WTC11 (cell line): ENCODE data around the gene ESRRG. TPM values are rescaled to one million over a fixed set of nuclear protein-coding genes. Genes with fewer than 3 reads are reported as not detected.
A peak's percentile ranks its signal among the peaks of the same experiment; 100 is the strongest.

Experiments used
- ATAC-seq: fragments of 200-7000 bp; cut with Tn5 transposase; 2 replicates; pipeline ENCODE4 v1.10.0; 2021; ENCODE audit warnings: mild to moderate bottlenecking, moderate library complexity
- CTCF ChIA-PET: fragments of 300-600 bp; sonication (Branson Sonifier 250); formaldehyde crosslinking; loops from one replicate; lab custom pipeline; 2021; ENCODE audit warnings: antibody characterized with exemption; lab: Charles Lee
- POLR2A ChIA-PET: fragments of 350-600 bp; sonication (Branson Sonifier 250); formaldehyde crosslinking; loops from one replicate; lab custom pipeline; 2021; ENCODE audit warnings: antibody characterized with exemption; lab: Charles Lee
- DNase-seq: peaks from one replicate; pipeline ENCODE4 v3.0.0; 2021; ENCODE audit warnings: low spot score
- H3K27ac Mint-ChIP-seq: 2 replicates; pipeline ENCODE4 v1.8.0; 2021; ENCODE audit warnings: mixed read lengths
- H3K27me3 Mint-ChIP-seq: 2 replicates; pipeline ENCODE4 v1.8.0; 2021; ENCODE audit warnings: low read depth, mild to moderate bottlenecking, moderate library complexity, mixed read lengths
- H3K36me3 Mint-ChIP-seq: 2 replicates; pipeline ENCODE4 v1.8.0; 2021; ENCODE audit warnings: mixed read lengths
- H3K4me1 Mint-ChIP-seq: 2 replicates; pipeline ENCODE4 v1.8.0; 2022; ENCODE audit warnings: mixed read lengths
- H3K4me3 Mint-ChIP-seq: 2 replicates; pipeline ENCODE4 v1.8.0; 2021; ENCODE audit warnings: mild to moderate bottlenecking, moderate library complexity, mixed read lengths
- H3K9me3 Mint-ChIP-seq: 2 replicates; pipeline ENCODE4 v1.8.0; 2021; ENCODE audit warnings: mixed read lengths
- ATF1 ChIP-seq: sonication (generic); formaldehyde crosslinking; IDR thresholded peaks from 2 replicates; pipeline ENCODE4 v1.8.1; 2023; ENCODE audit warnings: mild to moderate bottlenecking, moderate library complexity, missing genetic modification reagents
- E2F5 ChIP-seq: sonication (generic); formaldehyde crosslinking; IDR thresholded peaks from 2 replicates; pipeline ENCODE4 v1.8.1; 2022; ENCODE audit warnings: mild to moderate bottlenecking, moderate library complexity, missing genetic modification reagents
- ETV6 ChIP-seq: sonication (generic); formaldehyde crosslinking; IDR thresholded peaks from 2 replicates; pipeline ENCODE4 v1.8.1; 2022; ENCODE audit warnings: mild to moderate bottlenecking, missing genetic modification reagents
- IRF2 ChIP-seq: sonication (generic); formaldehyde crosslinking; IDR thresholded peaks from 2 replicates; pipeline ENCODE4 v1.8.0; 2022; ENCODE audit warnings: low read depth, missing genetic modification reagents, borderline replicate concordance
- MXD4 ChIP-seq: fragments of 250-450 bp; sonication (Bioruptor Pico); IDR thresholded peaks from 2 replicates; pipeline ENCODE4 v1.8.0; 2021; ENCODE audit warnings: mild to moderate bottlenecking, moderate library complexity, borderline replicate concordance
- NFE2L1 ChIP-seq: sonication (generic); formaldehyde crosslinking; IDR thresholded peaks from 2 replicates; pipeline ENCODE4 v1.8.1; 2023; ENCODE audit warnings: missing genetic modification reagents
- NR2C2 ChIP-seq: sonication (generic); formaldehyde crosslinking; IDR thresholded peaks from 2 replicates; pipeline ENCODE4 v1.8.0; 2022; ENCODE audit warnings: mild to moderate bottlenecking, missing genetic modification reagents
- RORB ChIP-seq: fragments of 250-450 bp; sonication (Bioruptor Pico); IDR thresholded peaks from 2 replicates; pipeline ENCODE4 v1.9.0; 2021; ENCODE audit warnings: mild to moderate bottlenecking
- TEAD1 ChIP-seq: sonication (generic); formaldehyde crosslinking; IDR thresholded peaks from 2 replicates; pipeline ENCODE4 v1.8.0; 2022; ENCODE audit warnings: mild to moderate bottlenecking, missing genetic modification reagents
- ZBTB21 ChIP-seq: sonication (generic); formaldehyde crosslinking; IDR thresholded peaks from 2 replicates; pipeline ENCODE4 v1.8.1; 2023; ENCODE audit warnings: mild to moderate bottlenecking, missing genetic modification reagents, borderline replicate concordance
- ZNF138 ChIP-seq: sonication (generic); formaldehyde crosslinking; conservative IDR thresholded peaks from 2 replicates; pipeline ENCODE4 v1.8.1; 2022; ENCODE audit warnings: mild to moderate bottlenecking, moderate library complexity, missing genetic modification reagents
- ZNF423 ChIP-seq: fragments of 250-450 bp; sonication (Bioruptor Pico); IDR thresholded peaks from 2 replicates; pipeline ENCODE4 v2.1.2; 2022; ENCODE audit warnings: mild to moderate bottlenecking, moderate library complexity
- ZNF512 ChIP-seq: sonication (generic); formaldehyde crosslinking; IDR thresholded peaks from 2 replicates; pipeline ENCODE4 v1.8.1; 2022; ENCODE audit warnings: missing genetic modification reagents, borderline replicate concordance
- ZSCAN18 ChIP-seq: fragments of 250-450 bp; sonication (Bioruptor Pico); IDR thresholded peaks from 2 replicates; pipeline ENCODE4 v2.1.2; 2022; ENCODE audit warnings: mild to moderate bottlenecking, moderate library complexity
- total RNA-seq: library from RNA; stranded (reverse); gene quantifications from 3 replicates; pipeline ENCODE4 v1.2.3, GENCODE V29; 2021
- TF ChIP-seq, protein P1 (sequence below): sonication (generic); formaldehyde crosslinking; IDR thresholded peaks from 2 replicates; pipeline ENCODE4 v1.8.0; 2022; ENCODE audit warnings: missing genetic modification reagents
- TF ChIP-seq, protein P2 (sequence below): sonication (generic); formaldehyde crosslinking; conservative IDR thresholded peaks from 2 replicates; pipeline ENCODE4 v1.8.1; 2023; ENCODE audit warnings: mild to moderate bottlenecking, low read depth, missing genetic modification reagents, moderate library complexity
- TF ChIP-seq, protein P3 (sequence below): fragments of 250-450 bp; sonication (Bioruptor Pico); IDR thresholded peaks from 2 replicates; pipeline ENCODE4 v1.8.0; 2021; ENCODE audit warnings: mild to moderate bottlenecking
- TF ChIP-seq, protein P4 (sequence below): sonication (generic); formaldehyde crosslinking; IDR thresholded peaks from 2 replicates; pipeline ENCODE4 v1.8.0; 2022; ENCODE audit warnings: mild to moderate bottlenecking, missing genetic modification reagents

Gene ESRRG
- total RNA-seq, 1 experiment from 2014 or later, result 2.3 TPM

GRCh38 chr1:216553766-216554165 is 169.5 kb downstream of the ESRRG start (continued):
- TF ChIP-seq, protein P1, sequence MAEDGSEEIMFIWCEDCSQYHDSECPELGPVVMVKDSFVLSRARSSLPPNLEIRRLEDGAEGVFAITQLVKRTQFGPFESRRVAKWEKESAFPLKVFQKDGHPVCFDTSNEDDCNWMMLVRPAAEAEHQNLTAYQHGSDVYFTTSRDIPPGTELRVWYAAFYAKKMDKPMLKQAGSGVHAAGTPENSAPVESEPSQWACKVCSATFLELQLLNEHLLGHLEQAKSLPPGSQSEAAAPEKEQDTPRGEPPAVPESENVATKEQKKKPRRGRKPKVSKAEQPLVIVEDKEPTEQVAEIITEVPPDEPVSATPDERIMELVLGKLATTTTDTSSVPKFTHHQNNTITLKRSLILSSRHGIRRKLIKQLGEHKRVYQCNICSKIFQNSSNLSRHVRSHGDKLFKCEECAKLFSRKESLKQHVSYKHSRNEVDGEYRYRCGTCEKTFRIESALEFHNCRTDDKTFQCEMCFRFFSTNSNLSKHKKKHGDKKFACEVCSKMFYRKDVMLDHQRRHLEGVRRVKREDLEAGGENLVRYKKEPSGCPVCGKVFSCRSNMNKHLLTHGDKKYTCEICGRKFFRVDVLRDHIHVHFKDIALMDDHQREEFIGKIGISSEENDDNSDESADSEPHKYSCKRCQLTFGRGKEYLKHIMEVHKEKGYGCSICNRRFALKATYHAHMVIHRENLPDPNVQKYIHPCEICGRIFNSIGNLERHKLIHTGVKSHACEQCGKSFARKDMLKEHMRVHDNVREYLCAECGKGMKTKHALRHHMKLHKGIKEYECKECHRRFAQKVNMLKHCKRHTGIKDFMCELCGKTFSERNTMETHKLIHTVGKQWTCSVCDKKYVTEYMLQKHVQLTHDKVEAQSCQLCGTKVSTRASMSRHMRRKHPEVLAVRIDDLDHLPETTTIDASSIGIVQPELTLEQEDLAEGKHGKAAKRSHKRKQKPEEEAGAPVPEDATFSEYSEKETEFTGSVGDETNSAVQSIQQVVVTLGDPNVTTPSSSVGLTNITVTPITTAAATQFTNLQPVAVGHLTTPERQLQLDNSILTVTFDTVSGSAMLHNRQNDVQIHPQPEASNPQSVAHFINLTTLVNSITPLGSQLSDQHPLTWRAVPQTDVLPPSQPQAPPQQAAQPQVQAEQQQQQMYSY (CRISPR knock-in tag), result no peak
- TF ChIP-seq MXD4, result no peak
- no peak for TF ChIP-seq ETV6 (CRISPR knock-in tag)
- no peak for TF ChIP-seq RORB (CRISPR knock-in tag)

DNA sequence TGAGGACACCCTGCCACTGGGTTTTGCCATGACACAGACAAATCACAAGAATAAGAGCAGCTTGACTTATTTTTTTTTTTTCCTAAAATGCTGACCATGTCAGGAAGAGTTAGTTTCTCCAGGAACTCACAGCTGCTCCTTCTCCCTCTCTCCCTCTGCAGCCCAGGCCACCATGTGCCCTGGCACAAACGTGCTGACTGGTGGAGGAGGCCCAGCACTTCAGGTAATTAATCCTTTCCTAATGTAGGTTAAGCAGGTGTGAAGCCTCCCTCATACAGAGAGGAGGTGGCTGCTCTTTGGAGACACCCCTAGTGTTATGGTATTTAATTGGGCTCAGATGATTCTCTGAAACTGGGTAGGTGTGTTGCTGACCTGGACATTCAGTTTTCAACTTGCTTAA is 170.2 kb downstream of the ESRRG start:
- no peak for TF ChIP-seq ZSCAN18 (CRISPR knock-in tag)
- TF ChIP-seq, protein P2, sequence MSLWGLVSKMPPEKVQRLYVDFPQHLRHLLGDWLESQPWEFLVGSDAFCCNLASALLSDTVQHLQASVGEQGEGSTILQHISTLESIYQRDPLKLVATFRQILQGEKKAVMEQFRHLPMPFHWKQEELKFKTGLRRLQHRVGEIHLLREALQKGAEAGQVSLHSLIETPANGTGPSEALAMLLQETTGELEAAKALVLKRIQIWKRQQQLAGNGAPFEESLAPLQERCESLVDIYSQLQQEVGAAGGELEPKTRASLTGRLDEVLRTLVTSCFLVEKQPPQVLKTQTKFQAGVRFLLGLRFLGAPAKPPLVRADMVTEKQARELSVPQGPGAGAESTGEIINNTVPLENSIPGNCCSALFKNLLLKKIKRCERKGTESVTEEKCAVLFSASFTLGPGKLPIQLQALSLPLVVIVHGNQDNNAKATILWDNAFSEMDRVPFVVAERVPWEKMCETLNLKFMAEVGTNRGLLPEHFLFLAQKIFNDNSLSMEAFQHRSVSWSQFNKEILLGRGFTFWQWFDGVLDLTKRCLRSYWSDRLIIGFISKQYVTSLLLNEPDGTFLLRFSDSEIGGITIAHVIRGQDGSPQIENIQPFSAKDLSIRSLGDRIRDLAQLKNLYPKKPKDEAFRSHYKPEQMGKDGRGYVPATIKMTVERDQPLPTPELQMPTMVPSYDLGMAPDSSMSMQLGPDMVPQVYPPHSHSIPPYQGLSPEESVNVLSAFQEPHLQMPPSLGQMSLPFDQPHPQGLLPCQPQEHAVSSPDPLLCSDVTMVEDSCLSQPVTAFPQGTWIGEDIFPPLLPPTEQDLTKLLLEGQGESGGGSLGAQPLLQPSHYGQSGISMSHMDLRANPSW, result no peak
- peaks cover 8% of the 10 kb centered on the region for H3K4me1 Mint-ChIP-seq
- ATAC-seq (peak; percentile 88), DNase-seq (no peak)
- no peaks in the 10 kb centered on the region for H3K9me3 Mint-ChIP-seq
- no peak overlapping the region for H3K4me3 Mint-ChIP-seq
- POLR2A ChIA-PET, result interaction anchor here (0.6 kb wide), 1 partner anchor 166 kb away, joined by 3 read pairs; no protein-coding TSS in a partner anchor
- no peaks in the 10 kb centered on the region for H3K36me3 Mint-ChIP-seq
- no peaks in the 10 kb centered on the region for H3K27me3 Mint-ChIP-seq
- CTCF ChIA-PET, result interaction anchor here (1.0 kb wide), 1 partner anchor 242 kb away, joined by 4 read pairs; no protein-coding TSS in a partner anchor
- H3K27ac Mint-ChIP-seq, result no peak overlapping the region

- ChIA-PET POLR2A (no interaction called here), CTCF (no interaction called here)
- H3K4me3 Mint-ChIP-seq, result no peak overlapping the region
- H3K27ac Mint-ChIP-seq, result no peak overlapping the region
- H3K36me3 Mint-ChIP-seq, result no peaks in the 10 kb centered on the region
- H3K4me1 Mint-ChIP-seq, result peaks cover 8% of the 10 kb centered on the region
- no peaks in the 10 kb centered on the region for H3K9me3 Mint-ChIP-seq
- no peaks in the 10 kb centered on the region for H3K27me3 Mint-ChIP-seq
- DNase-seq, result no peak
- no peak for ATAC-seq
- no peak for TF ChIP-seq IRF2 (CRISPR knock-in tag)
- TF ChIP-seq E2F5 (CRISPR knock-in tag), result no peak
- no peak for TF ChIP-seq ZNF512 (CRISPR knock-in tag)
- no peak for TF ChIP-seq ZNF423
- TF ChIP-seq, protein P3, sequence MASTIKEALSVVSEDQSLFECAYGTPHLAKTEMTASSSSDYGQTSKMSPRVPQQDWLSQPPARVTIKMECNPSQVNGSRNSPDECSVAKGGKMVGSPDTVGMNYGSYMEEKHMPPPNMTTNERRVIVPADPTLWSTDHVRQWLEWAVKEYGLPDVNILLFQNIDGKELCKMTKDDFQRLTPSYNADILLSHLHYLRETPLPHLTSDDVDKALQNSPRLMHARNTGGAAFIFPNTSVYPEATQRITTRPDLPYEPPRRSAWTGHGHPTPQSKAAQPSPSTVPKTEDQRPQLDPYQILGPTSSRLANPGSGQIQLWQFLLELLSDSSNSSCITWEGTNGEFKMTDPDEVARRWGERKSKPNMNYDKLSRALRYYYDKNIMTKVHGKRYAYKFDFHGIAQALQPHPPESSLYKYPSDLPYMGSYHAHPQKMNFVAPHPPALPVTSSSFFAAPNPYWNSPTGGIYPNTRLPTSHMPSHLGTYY (CRISPR knock-in tag), result no peak
- no peak for TF ChIP-seq ZNF138 (CRISPR knock-in tag)
- no peak for TF ChIP-seq ATF1
- no peak for TF ChIP-seq NFE2L1 (CRISPR knock-in tag)
- no peak for TF ChIP-seq TEAD1
- no peak for TF ChIP-seq ZBTB21 (CRISPR knock-in tag)
- TF ChIP-seq, protein P4, sequence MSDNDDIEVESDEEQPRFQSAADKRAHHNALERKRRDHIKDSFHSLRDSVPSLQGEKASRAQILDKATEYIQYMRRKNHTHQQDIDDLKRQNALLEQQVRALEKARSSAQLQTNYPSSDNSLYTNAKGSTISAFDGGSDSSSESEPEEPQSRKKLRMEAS, result no peak
- TF ChIP-seq NR2C2 (CRISPR knock-in tag), result no peak
These were observed 173.4 kb downstream of the ESRRG start for GRCh38 chr1:216549796-216550195.
